GM19463 (cell line): ENCODE results near the gene CYBC1.
A peak's percentile ranks its signal among the peaks of the same experiment; 100 is the strongest.

Experiments
- ATAC-seq: cut with Tn5 transposase; IDR thresholded peaks from one replicate; pipeline ENCODE4 v1.9.1; 2021; ENCODE audit warnings: mild to moderate bottlenecking, moderate library complexity; ENCODE audit not compliant: unreplicated experiment

CYBC1 gene

DNA sequence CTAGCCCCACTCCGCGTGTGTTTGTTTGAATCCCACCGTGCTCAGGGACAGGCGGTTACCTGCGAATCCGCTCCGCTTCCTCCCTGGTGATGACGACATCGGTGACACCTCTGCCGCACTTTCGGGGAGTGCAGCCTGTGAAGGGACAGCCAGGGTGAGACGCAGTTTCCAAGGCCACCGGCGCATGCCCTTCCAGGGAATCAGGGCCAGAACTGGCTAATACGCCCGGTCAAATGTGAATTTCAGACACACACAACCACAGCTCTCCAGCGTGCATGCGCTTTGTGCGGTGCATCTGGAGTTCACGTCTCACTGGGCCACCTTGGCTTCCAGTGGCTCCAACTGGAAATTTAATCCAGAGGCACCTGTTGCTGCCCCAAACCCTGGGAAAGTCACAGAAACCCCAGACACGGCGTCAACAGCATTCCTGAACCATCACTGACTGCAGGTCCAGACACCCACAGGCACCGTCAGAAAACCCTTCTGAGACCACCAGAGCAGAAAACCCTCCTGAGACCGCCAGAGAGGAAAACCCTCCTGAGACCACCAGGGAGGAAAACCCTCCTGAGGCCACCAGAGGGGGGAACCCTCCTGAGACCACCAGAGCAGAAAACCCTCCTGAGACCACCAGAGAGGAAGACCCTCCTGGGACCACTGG is 39.0 kb downstream of the CYBC1 start:
- ATAC-seq, result no peak

DNA sequence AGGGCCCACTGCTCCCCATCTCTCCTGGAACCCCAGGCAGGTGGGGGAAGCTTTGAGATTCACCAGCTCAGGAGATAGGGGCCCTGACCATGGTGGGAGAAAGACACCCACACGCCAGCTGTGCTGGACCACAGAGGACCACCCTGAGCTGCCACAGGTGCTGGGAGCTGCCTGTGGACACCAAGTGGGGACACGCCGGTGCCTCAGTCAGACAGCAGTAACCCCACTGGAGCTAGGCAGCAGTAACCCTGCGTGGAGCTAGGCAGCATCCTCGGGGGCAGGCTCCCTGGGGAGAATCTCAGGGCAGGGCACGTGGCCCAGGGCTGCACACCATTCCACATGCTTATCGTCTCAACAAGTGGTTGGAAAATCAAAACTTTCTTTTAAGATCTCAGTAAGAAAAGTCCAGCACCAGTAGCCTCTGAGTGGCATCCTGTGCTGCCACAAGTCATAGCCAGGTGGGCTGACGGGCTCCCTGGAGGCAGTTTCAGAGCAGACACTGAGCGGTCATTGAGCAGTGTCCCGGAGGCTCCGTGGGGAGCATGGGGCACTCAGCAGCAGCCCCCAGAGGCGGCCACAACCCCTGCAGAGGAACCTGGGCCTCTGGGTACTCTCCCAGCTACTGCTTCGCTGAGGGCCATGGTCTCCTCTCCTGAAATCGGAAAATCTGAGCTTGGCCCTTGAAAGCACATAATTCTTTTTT is 40.4 kb downstream of the CYBC1 start:
- no peak for ATAC-seq

DNA sequence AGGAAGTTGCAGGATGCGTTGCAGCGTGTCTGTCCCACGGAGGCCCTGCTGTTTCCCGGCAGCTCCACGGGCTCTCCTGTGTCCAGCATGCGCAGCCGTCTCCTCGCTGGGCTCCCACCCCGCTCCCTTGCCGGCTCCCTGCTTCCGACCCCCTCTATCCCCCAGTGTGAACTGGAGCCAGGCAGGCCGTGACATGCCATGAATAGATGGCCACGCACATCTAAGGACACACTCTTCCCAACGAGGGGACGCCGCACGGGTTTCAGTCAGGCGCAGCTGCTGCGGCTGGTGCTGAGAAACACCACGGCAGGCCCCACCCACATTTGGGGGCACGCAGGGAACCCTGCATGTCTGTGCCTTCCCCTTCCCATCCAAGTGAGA is 41.6 kb downstream of the CYBC1 start:
- ATAC-seq, result no peak

GRCh38 chr17:82408288-82408937 is 42.1 kb downstream of the CYBC1 start:
- ATAC-seq, result no peak

DNA sequence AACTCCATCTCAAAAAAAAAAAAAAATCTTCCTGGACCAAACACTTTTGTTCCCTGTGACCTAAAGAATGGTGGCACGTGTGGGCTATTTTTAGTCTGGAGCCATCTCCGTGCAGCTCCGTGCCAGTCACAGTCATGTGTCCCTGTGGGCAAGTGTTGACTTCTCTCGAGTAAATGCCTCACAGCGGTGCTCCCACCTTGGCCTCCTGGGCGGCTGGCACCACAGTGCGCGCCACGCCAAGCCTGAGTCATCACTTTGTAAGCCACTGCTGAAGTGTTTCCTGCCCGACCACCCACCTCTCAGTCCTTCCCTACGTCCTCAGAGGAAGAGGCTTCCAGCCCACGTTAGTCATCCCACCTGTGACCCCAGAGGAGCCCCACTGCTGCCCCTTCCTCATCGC is 43.3 kb downstream of the CYBC1 start:
- no peak for ATAC-seq

DNA sequence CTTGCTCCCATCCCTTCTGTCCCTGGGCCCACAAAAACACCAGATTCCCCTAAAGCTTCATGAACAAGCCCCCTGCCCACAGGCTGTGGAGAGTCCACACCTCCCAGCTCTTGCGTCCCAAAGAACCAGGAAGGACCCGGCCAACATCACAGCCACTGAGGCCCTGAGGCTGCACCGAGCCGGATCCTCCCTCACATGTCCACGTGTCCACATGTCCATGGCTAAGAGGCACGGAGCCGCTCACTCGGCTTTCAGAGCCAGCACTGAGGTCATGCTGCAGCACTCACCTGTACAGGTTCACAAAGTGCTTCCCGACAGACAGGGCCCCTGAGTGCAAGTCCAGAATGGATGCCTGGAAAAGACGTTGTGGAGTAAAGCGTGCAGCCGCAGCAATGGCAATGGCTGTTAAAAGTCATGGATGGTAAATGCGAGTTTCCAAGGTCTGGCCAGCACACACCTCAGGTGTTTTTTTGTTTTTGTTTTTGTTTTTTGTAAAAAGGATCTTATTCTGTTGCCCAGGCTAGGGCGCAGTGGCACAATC is 44.4 kb downstream of the CYBC1 start:
- ATAC-seq, result no peak

DNA sequence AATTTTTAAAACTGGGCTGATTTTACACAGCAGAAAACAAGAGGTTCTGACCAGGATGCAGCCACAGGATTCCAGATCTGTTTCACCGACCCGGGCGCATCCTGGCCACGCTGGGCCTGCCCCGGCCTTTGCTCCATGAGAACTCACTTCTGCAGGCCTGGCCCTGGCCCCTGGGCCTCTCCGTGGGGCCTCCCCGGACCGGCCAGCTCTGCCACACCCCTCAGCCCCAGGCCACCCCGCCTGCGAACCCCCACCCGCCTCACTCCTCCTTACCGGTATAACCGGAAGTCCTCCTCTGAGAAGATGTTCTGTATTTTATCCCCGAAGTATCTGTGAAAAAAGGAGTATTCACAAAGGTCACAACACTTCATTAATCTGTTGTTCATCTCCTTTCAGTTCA is 45.5 kb downstream of the CYBC1 start:
- ATAC-seq, result no peak

GRCh38 chr17:82403662-82404660 is 46.6 kb downstream of the CYBC1 start:
- ATAC-seq, result no peak

DNA sequence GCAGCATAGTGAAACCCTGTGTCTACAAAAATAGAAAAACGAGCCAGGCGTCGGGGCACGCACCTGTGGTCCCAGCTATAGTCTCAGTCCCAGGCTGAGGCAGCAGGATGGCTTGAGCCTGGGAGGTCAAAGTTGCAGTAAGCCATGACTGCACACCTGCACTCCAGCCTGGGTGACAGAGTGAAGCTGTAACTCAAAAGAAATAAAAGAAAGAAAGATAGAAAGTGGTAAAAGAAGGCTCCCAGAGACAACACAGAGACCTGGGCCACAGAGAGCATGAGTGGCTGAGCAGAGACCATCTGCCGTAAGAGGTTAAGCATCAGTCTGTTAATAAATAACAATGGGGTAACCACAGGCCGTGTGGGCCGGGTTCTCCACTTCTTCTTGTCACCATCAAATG is 47.7 kb downstream of the CYBC1 start:
- ATAC-seq, result peak; percentile 72

DNA sequence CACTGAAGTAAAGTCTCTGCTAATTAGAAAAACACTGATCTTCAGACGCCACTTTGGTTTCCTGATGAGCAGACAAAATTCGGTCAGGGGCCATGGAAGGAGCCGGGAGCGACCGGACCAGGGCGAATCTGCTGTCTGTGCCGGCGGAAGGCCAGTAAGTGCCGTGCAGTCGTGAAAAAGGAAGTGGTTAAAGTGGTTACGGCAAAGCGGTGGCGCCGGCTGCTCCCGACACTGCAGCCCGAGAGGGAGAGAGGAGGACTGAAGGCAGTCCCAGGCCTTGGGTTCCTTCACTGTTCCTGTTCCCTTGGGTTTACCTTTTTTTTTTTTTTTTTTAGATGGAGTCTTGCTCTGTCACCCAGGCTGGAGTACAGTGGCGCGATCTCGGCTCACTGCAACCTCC is 49.7 kb downstream of the CYBC1 start:
- no peak for ATAC-seq

DNA sequence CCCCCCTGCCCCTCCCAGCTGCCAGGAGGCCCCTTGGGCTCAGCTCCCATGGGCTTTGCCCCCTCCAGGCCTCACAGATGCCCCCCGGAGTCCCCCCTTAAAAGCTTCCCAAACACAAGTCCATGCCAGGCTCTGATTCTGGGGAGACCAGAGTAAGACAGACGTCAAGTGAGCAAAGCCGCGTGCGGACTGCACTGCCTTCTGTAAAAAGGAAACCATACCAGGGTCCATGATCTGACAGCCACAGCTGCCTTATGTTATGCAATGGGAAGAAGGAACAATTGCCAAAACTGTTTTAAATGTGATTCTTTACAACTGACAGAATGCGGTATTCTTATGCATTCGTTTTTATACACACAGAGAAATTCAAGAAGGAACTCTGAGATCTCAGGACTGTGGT is 50.3 kb downstream of the CYBC1 start:
- no peak for ATAC-seq

DNA sequence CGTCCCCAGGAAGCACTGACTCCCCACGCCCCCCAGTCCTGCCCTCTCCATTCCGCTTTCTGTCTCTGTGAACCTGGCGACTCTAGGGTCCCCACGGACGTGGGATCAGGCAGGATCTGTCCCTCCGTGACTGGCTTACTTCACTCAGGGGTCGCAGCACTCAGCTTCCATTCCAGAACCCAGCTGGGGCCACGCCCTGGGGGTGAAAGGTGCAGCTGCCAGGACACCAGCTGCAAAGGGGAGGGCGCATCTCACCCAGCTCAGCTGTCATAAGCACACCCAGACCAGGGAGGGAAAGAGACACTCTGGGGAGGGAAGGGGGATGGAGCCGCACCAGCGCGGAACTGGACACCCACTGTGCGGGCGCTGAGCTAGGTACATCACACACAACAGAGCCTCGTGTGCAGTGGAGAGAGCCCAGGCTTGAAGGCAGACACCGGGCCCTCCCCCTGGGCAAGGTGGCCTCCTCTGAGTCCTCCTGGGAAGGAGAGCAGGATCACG is 50.9 kb downstream of the CYBC1 start:
- ATAC-seq, result no peak

GRCh38 chr17:82399041-82399441 is 51.5 kb downstream of the CYBC1 start:
- ATAC-seq, result no peak

GRCh38 chr17:82397449-82398335 is 52.9 kb downstream of the CYBC1 start:
- ATAC-seq, result no peak

- ATAC-seq, result no peak
These were observed 53.7 kb downstream of the CYBC1 start for GRCh38 chr17:82396601-82397435.

- ATAC-seq, result no peak
These were observed 56.3 kb downstream of the CYBC1 start for GRCh38 chr17:82394278-82394677.

GRCh38 chr17:82392941-82393340 is 57.6 kb downstream of the CYBC1 start:
- ATAC-seq, result no peak
